DMS53 treated with DMSO at 0.1 percent for 48 hours (cell line): ENCODE data around the gene SNX18.
"Not testable (repeated sequence)": the region's sequence is repeated elsewhere in the genome, so short reads cannot be mapped to it uniquely, and the experiment has no call there.

Experiments used
- DNase-seq: peaks from one replicate; lab custom pipeline; 2025; ENCODE audit not compliant: unreplicated experiment; lab: John Stamatoyannopoulos, UW

The SNX18 gene, protein sequence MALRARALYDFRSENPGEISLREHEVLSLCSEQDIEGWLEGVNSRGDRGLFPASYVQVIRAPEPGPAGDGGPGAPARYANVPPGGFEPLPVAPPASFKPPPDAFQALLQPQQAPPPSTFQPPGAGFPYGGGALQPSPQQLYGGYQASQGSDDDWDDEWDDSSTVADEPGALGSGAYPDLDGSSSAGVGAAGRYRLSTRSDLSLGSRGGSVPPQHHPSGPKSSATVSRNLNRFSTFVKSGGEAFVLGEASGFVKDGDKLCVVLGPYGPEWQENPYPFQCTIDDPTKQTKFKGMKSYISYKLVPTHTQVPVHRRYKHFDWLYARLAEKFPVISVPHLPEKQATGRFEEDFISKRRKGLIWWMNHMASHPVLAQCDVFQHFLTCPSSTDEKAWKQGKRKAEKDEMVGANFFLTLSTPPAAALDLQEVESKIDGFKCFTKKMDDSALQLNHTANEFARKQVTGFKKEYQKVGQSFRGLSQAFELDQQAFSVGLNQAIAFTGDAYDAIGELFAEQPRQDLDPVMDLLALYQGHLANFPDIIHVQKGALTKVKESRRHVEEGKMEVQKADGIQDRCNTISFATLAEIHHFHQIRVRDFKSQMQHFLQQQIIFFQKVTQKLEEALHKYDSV

DNA sequence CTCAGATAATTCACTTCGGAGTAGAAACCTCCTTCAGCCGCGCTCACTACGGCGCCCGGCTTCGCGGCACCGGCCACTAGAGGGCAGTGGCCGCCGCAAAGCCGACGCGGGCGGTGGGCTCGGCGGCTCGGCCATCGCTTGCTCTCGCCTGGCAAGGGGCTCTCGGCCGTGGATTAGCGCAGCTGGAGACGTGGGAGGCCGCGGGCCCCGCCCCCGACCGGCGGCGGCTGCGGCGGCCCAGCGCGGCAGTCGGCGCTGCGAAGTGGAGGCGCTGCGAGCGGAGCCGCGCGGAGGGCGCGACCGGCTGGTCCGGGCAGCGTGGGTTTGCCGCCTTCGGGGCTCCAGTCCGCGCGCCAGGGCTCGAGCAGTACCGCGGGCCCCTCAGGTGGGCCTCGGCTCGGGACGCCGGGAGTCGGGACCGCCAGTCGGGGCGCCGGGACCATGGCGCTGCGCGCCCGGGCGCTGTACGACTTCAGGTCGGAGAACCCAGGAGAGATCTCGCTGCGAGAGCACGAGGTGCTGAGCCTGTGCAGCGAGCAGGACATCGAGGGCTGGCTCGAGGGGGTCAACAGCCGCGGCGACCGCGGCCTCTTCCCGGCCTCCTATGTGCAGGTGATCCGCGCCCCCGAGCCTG, at the start of gene SNX18:
Gene SNX18, plus strand, starts transcription at position 248 of the 634 bp plus-strand sequence. Its CDS starts 194 bp downstream, at position 442.
- DNase-seq = peak; percentile 76

DNA sequence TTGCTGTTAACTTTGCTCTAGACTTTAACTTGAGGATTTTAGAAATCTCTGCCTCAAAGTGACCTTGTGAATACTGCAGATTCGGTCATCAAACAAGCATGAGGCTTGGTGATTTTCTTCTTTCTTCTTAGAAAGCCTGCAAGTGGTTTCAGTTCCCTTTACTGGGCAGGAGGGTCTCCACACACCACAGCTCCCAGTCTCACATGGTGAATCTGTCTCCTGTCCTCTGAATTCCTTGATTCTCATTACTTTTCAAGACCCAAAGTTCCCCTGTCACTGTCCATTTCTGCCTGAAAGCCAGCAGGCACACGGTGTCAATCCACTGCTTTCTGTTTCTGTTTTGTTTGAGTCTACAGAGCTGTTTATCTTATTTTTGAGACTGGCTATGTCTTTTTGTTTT, 47.9 kb upstream of the SNX18 start:
- DNase-seq = no peak

DNA sequence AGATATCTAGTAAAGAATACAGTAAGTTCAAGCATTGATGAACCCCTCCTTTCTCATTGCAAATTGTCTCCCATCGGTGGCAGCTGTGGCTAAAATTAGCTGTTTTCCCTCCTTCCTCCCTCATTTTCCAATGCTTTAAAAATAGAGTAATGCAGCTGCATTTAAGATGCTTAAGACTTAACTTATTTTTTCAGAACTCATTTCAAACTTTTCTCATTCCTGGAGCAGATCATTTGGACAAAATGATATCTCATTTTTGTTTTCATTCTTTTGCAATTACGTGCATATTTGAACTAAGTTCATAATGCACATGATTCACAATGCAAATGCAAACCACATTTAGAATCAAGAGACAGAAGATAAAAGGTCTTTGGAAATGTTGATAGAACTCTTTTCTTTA, 47.4 kb upstream of the SNX18 start:
- DNase-seq = no peak

DNA sequence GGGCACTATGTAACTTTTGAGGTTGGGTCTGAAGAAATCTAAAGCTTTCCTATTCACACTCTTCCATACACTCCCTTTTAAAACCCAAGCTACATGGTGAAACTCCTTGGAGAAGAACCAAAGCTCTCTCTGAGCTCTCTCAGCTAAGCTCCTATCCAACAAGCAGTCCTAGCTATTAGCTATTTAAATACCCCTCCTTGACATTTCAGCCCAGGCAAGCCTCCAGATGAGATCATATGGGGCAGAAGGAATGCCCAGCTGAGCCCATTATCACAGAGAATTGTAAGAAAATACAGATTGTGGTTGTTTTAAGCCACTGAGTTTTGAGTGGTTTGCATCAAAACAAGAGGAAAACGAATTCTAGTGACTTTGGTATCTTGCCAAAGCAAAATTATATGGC, 46.9 kb upstream of the SNX18 start:
- DNase-seq = no peak

DNA sequence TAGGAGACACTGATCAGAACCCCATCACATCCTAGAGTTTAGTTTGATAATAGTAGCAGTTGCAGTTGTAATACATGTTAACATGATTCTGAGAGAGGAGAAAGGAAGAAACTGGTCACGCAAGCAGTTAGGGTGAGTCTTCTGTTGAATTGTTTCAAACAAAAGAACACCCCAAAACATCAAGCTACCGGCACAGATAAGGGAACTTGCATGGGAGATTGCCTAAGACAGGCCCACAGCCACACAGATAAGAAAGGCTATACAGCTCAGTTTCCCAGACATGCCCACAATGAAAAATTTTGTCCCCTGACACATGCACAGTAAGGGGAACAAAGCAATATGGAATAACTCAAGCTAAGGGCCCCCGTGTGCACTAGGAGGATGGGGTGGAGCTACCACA, 46.2 kb upstream of the SNX18 start:
- DNase-seq = no peak

DNA sequence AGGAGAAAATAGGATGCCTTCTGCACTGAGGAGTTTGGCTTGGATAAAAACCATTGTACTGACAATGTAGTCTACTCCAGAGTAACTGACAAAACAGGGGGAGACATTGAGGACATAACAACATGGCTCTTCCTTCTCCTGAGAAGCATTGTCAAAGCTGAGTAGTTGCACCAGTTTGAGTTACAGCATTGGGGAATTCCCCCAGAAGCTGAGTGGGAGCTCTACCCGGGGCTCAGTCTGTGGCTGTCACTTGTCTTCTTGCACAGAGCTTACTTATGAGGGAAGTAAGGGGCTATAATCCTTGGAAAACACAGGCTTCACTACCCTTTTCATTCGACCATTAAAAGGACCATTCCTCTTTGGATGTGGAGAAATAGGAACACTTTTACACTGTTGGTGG, 40.9 kb upstream of the SNX18 start:
- no peak for DNase-seq

DNA sequence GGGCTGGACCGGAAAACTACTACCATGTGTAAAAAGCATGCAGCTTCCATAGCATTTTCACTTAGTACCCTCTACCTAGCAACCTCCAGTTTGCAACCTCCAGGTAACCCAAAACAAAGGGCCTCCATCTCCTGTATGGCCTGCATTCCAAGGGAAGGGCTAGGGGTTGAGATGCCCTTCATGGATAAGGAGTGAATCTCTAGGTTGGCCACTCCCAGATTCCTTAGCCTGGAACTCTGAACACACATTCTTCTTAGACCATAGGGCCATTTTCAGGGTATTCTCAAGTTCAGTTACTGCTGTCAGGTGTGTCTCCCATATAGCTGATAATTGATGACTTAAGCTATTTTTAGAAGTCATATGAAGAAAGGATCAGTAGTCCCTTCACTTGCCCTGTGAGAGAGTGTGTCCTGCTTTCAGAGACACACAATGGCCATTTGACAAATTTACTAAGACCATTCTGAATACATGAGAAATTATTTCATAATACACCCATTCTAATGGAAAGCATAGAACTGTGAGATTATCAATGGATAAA, 39.5 kb upstream of the SNX18 start:
- no peak for DNase-seq

DNA sequence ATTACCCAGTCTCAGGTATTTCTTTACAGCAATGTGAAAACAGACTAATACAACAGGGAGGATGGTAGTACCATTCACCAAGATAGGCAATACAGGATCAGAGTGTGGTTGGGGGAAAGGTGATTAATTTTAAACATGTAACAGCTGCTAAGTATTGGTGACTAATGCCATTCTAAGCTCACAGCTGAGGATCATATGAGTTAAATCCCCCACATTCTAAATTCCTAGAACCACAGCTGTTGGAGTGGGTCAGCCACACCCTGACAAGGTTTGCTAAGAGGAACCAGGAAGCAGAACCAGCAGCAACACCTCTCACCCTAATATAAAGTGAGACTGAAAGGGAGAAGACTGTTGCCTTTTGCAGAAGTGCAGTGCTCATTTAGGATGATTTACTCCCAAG, 37.3 kb upstream of the SNX18 start:
- DNase-seq = no peak

DNA sequence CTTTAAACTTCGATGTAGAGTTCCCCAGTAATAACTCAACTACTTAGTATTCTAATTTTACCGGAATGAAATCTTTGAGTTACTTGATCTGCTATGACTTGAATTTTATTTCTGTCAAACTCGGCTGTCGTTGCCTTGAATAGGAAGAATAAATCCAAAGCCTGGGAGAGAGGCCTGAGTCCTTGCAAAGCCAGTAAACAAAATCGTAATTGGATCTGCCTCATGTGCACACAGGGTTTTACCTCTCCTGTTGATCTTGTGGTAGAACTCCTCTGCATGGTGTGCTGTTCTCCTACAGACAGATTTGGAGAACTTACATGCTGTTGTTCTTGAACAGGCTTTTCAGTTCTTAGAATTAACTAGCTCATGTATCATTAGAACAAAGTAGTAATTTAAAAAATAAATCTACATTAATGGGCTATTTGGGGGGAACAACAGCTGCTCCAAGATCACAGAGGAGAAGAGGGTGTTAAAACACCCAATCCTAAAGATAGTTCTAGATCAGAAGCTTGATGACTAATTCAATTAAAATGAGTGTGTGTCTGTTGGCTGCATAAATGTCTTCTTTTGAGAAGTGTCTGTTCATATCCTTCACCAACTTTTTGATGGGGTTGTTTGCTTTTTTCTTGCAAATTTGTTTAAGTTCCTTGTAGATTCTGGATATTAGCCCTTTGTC, 33.2 kb upstream of the SNX18 start:
- DNase-seq = no peak

DNA sequence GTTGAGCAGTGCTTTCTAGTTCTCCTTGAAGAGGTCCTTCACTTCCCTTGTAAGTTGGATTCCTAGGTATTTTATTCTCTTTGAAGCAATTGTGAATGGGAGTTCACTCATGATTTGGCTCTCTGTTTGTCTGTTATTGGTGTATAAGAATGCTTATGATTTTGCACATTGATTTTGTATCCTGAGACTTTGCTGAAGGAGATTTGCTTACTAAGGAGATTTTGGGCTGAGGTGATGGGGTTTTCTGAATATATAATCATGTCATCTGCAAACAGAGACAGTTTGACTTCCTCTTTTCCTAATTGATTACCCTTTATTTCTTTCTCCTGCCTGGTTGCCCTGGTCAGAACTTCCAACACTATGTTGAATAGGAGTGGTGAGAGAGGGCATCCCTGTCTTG, 31.9 kb upstream of the SNX18 start:
- DNase-seq = not testable (repeated sequence)

DNA sequence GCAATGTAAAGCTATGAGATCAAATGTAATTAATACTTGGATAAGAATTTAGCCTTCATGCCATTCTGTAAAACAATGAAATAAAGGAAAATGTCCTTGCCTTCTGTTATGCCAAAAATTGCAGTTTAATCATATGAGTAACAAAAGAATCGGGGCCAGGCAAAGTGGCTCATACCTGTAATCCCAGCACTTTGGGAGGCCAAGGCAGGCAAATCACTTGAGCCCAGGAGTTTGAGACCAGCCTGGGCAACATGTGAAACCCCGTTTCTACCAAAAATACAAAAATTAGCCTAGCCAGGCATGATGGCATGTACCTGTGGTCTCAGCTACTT, 27.9 kb upstream of the SNX18 start:
- DNase-seq = not testable (repeated sequence)

DNA sequence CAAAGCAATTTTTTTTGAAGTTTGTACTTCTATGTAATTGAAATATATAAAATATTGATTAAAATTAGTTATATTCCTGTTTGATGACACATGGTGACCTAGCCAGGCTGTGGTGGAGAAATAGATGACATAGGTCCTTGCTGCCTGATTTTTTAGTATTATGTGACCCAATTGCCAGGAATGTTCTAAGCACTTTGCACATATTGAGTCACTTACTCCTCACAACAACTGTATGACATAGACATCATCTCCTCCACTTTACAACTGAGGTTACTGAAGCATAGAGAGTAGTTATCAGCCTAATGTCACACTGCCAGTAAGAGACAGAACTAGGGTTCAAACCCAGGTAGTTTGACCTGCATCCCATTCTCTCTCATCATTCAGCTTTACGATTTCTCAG, 26.2 kb upstream of the SNX18 start:
- no peak for DNase-seq

DNA sequence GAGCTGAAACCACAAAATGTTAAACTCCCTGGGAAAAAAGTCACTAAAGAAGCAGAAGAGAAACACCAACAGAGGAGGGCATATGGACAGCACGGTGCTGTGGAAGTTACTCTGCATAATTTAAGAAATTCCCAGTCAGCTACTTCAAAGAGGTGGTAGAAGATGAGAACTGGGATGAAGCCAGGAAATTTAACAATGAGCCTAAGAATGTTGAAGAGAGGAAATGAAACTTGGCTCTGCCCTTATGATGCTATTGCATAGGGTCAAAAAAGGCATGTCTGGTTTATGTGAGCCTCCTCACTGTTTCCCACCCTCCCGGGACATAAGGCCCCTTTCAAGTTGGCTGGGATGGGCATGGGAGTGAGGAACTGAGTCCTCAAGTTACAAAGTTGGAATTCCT, 25.4 kb upstream of the SNX18 start:
- DNase-seq = no peak

DNA sequence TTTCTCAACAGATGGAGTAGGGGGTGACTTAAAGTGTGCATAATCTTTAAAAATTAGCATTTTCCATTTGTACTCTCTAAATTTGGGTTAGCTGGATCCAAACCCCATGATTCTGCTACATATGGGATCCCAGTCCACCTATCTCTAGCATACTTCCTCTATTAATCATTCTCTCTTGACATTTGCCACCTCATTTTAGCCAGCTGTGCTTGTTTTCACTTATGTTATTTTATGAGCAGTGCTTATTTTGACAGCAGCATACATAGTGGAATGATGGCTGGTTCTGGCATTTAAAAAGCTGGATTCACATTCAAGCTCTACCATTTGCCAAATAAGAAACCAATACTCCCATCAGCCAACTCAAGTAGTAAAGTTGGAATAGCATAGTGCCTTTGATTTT, 22.5 kb upstream of the SNX18 start:
- DNase-seq = no peak

DNA sequence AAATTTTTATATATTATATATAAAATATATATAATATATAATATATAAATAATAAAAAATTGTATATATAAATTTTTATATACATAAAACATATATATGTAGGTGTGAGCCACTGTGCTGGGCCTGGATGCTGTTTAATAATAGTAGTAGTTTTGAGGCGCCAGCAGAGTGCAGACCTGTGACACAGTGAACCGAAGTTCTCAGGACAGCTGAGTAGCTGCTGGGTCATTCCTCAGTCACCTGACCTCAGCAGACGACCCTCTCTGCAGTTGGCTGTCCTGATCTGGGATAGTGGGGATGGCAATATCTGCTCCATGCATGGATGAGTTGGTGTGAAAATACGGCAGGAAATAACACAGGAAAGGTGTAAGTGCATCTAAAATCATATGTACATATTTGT, 3.3 kb upstream of the SNX18 start:
- DNase-seq = peak; percentile 81

DNA sequence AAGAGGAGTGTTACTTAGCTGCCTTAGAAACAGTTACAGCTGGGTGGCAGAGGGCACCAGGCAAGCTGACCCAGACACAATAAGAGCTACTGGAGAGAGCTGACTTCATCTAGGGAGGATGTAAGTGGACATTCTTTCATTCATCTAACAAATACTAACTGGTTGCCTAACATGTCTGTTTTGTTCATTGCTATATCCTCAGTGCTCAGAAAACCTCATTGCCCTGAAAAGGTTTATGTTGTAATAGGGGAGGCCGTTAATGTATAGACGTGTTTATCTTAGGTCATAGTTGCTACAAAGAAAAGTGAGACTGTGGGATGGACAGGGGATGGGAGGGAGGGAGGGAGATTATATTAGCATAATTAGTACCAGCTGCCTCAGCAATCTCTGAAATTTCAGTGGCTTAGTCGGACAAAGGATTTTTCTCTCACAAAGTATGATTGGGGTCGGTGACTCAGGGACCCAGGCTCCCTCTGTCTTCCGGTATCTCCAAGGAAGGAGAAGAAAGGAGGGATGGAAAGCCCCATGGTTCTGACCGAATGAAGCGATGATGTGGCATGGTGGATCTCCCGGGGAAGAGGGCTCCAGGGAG, 2.6 kb upstream of the SNX18 start:
- DNase-seq = peak; percentile 57

DNA sequence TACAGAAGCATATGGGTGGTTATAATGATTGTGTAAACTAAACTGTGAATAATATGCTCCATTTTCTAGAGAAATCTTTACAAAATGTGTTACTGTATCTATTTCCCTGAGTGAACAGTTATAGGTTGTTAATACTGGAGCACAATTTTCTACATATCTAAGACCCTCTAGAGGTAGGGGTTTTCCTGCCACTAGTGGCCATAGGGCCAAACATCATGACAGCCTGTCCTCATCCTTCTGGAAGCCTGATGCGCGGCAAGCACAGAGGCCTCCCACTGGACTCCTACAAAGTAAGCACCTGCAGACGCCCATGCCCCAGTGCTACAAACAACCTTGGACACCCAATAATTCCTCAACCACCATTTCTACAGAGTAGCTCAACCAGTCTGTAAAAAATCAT, 1.9 kb upstream of the SNX18 start:
- DNase-seq = no peak

DNA sequence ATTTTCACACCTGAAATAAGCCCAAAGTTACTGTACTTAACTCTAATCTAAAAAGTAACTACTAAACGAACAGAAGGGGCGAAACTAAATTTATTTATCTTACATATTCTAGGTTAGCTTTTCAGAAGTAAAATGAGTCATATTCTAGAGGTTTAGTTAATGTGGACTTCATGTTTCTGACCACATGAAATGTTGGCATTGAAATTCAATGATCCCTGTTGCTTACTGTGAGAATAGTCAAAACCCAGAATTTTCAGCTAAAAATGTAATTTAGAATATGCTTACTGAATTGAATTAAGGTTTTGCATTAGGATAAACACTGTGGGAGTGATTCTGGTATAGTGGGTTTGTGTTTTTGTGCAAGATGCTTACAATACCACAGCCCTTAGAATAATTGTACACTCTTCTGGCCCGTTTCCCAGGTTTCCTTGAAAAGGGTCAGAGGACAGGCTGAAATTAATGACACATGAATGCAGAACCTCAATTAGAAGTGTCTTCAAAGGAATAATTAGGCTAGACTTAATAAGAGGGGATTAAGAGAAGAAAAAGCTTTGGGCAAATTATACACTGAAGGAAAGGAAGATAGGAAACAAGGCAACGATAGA, 1.4 kb upstream of the SNX18 start:
- no peak for DNase-seq

DNA sequence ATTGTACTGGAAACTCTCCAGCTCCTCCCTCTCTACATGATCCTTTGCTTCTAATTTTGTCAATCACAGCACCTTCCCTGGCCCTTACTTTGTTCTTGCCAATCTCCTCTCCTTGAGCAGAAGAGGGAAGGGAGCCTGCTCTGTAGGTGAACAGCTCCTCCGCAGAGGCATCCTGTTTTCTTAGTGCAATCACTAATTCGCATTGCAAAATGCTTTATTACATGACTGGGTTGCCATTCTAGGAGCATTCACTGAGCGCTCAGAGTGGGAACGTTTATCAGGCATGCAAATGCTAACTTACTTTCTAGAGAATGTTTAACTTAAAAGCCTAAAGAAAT, 416 bp upstream of the SNX18 start:
- no peak for DNase-seq

DNA sequence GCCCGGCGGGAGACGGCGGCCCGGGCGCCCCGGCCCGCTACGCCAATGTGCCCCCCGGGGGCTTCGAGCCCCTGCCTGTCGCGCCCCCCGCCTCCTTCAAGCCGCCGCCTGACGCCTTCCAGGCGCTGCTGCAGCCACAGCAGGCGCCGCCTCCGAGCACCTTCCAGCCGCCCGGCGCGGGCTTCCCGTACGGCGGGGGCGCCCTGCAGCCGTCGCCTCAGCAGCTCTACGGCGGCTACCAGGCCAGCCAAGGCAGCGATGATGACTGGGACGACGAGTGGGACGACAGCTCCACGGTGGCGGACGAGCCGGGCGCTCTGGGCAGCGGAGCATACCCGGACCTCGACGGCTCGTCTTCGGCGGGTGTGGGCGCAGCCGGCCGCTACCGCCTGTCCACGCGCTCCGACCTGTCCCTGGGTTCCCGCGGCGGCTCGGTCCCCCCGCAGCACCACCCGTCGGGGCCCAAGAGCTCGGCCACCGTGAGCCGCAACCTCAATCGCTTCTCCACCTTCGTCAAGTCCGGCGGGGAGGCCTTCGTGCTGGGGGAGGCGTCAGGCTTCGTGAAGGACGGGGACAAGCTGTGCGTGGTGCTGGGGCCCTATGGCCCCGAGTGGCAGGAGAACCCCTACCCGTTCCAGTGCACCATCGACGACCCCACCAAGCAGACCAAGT, 723 bp downstream of the SNX18 start:
- peak; percentile 38 for DNase-seq
